WTC11 (cell line): ENCODE results near the gene P2RY12. TPM values are rescaled to one million over a fixed set of nuclear protein-coding genes. Genes with fewer than 3 reads are reported as not detected.

Experiments
- ATAC-seq: fragments of 200-7000 bp; cut with Tn5 transposase; 2 replicates; pipeline ENCODE4 v1.10.0; 2021; ENCODE audit warnings: mild to moderate bottlenecking, moderate library complexity
- CTCF ChIA-PET: fragments of 300-600 bp; sonication (Branson Sonifier 250); formaldehyde crosslinking; loops from one replicate; lab custom pipeline; 2021; ENCODE audit warnings: antibody characterized with exemption; lab: Charles Lee
- POLR2A ChIA-PET: fragments of 350-600 bp; sonication (Branson Sonifier 250); formaldehyde crosslinking; loops from one replicate; lab custom pipeline; 2021; ENCODE audit warnings: antibody characterized with exemption; lab: Charles Lee
- DNase-seq: peaks from one replicate; pipeline ENCODE4 v3.0.0; 2021; ENCODE audit warnings: low spot score
- H3K27ac Mint-ChIP-seq: 2 replicates; pipeline ENCODE4 v1.8.0; 2021; ENCODE audit warnings: mixed read lengths
- H3K27me3 Mint-ChIP-seq: 2 replicates; pipeline ENCODE4 v1.8.0; 2021; ENCODE audit warnings: low read depth, mild to moderate bottlenecking, moderate library complexity, mixed read lengths
- H3K36me3 Mint-ChIP-seq: 2 replicates; pipeline ENCODE4 v1.8.0; 2021; ENCODE audit warnings: mixed read lengths
- H3K4me1 Mint-ChIP-seq: 2 replicates; pipeline ENCODE4 v1.8.0; 2022; ENCODE audit warnings: mixed read lengths
- H3K4me3 Mint-ChIP-seq: 2 replicates; pipeline ENCODE4 v1.8.0; 2021; ENCODE audit warnings: mild to moderate bottlenecking, moderate library complexity, mixed read lengths
- H3K9me3 Mint-ChIP-seq: 2 replicates; pipeline ENCODE4 v1.8.0; 2021; ENCODE audit warnings: mixed read lengths
- ARID4B ChIP-seq: sonication (generic); formaldehyde crosslinking; IDR thresholded peaks from 2 replicates; pipeline ENCODE4 v1.8.0; 2023; ENCODE audit warnings: missing genetic modification reagents, mild to moderate bottlenecking, borderline replicate concordance
- ATF3 ChIP-seq: sonication (generic); formaldehyde crosslinking; conservative IDR thresholded peaks from 2 replicates; pipeline ENCODE4 v1.8.1; 2022; ENCODE audit warnings: mild to moderate bottlenecking, missing genetic modification reagents
- CREB1 ChIP-seq: sonication (generic); formaldehyde crosslinking; IDR thresholded peaks from 2 replicates; pipeline ENCODE4 v1.8.0; 2023; ENCODE audit warnings: mild to moderate bottlenecking, missing genetic modification reagents
- E2F1 ChIP-seq: sonication (generic); formaldehyde crosslinking; IDR thresholded peaks from 2 replicates; pipeline ENCODE4 v1.8.0; 2022; ENCODE audit warnings: mild to moderate bottlenecking, missing genetic modification reagents
- ELF4 ChIP-seq: sonication (generic); formaldehyde crosslinking; IDR thresholded peaks from 2 replicates; pipeline ENCODE4 v1.8.1; 2022; ENCODE audit warnings: low read depth, mild to moderate bottlenecking, moderate library complexity, missing genetic modification reagents
- ESRRA ChIP-seq: sonication (generic); formaldehyde crosslinking; IDR thresholded peaks from 2 replicates; pipeline ENCODE4 v1.8.1; 2022; ENCODE audit warnings: mild to moderate bottlenecking, missing genetic modification reagents, borderline replicate concordance
- HMGXB4 ChIP-seq: sonication (generic); formaldehyde crosslinking; IDR thresholded peaks from 2 replicates; pipeline ENCODE4 v1.8.1; 2023; ENCODE audit warnings: mild to moderate bottlenecking, moderate library complexity, missing genetic modification reagents
- JAZF1 ChIP-seq: fragments of 250-450 bp; sonication (Bioruptor Pico); IDR thresholded peaks from 2 replicates; pipeline ENCODE4 v1.9.0; 2021; ENCODE audit warnings: moderate library complexity, mild to moderate bottlenecking, inconsistent platforms
- MLX ChIP-seq: sonication (generic); formaldehyde crosslinking; IDR thresholded peaks from 2 replicates; pipeline ENCODE4 v1.8.1; 2023; ENCODE audit warnings: mild to moderate bottlenecking, missing genetic modification reagents, moderate library complexity
- PRDM15 ChIP-seq: sonication (generic); formaldehyde crosslinking; IDR thresholded peaks from 2 replicates; pipeline ENCODE4 v1.8.0; 2022; ENCODE audit warnings: missing genetic modification reagents
- RELA ChIP-seq: sonication (generic); formaldehyde crosslinking; IDR thresholded peaks from 2 replicates; pipeline ENCODE4 v1.8.1; 2022; ENCODE audit warnings: missing genetic modification reagents, mild to moderate bottlenecking, borderline replicate concordance
- SMAD3 ChIP-seq: sonication (generic); formaldehyde crosslinking; IDR thresholded peaks from 2 replicates; pipeline ENCODE4 v1.8.0; 2022; ENCODE audit warnings: missing genetic modification reagents, mild to moderate bottlenecking, borderline replicate concordance
- STAT6 ChIP-seq: sonication (generic); formaldehyde crosslinking; conservative IDR thresholded peaks from 2 replicates; pipeline ENCODE4 v1.8.1; 2023; ENCODE audit warnings: mild to moderate bottlenecking, low read depth, missing genetic modification reagents, moderate library complexity
- TEAD1 ChIP-seq: sonication (generic); formaldehyde crosslinking; IDR thresholded peaks from 2 replicates; pipeline ENCODE4 v1.8.0; 2022; ENCODE audit warnings: mild to moderate bottlenecking, missing genetic modification reagents
- TP53 ChIP-seq: sonication (generic); formaldehyde crosslinking; IDR thresholded peaks from 2 replicates; pipeline ENCODE4 v1.8.1; 2023; ENCODE audit warnings: mild to moderate bottlenecking, missing genetic modification reagents
- ZBTB21 ChIP-seq: sonication (generic); formaldehyde crosslinking; IDR thresholded peaks from 2 replicates; pipeline ENCODE4 v1.8.1; 2023; ENCODE audit warnings: mild to moderate bottlenecking, missing genetic modification reagents, borderline replicate concordance
- ZNF671 ChIP-seq: fragments of 250-450 bp; sonication (Bioruptor Pico); IDR thresholded peaks from 2 replicates; pipeline ENCODE4 v1.8.0; 2021; ENCODE audit warnings: mild to moderate bottlenecking
- total RNA-seq: library from RNA; stranded (reverse); gene quantifications from 3 replicates; pipeline ENCODE4 v1.2.3, GENCODE V29; 2021

P2RY12 gene
- total RNA-seq, 1 experiment from 2014 or later, result not detected

GRCh38 chr3:151297429-151297828 is 87.1 kb downstream of the P2RY12 start:
- ATAC-seq (no peak), DNase-seq (no peak)
- POLR2A ChIA-PET, result no interaction called here
- H3K4me1 Mint-ChIP-seq, result peaks cover 11% of the 10 kb centered on the region
- H3K4me3 Mint-ChIP-seq, result no peak overlapping the region
- TF ChIP-seq STAT6 (CRISPR knock-in tag) (no peak), E2F1 (CRISPR knock-in tag) (no peak), CREB1 (CRISPR knock-in tag) (no peak)
- TF ChIP-seq, all 79 proteins: peak for 0
- Mint-ChIP-seq H3K27me3 (no peaks in the 10 kb centered on the region), H3K27ac (no peak overlapping the region), H3K36me3 (no peaks in the 10 kb centered on the region), H3K9me3 (no peaks in the 10 kb centered on the region)
- CTCF ChIA-PET, result interaction anchor here (1.0 kb wide), 1 partner anchor 129 kb away, joined by 3 read pairs; no protein-coding TSS in a partner anchor

- no peak overlapping the region for H3K4me3 Mint-ChIP-seq
- ChIA-PET POLR2A (no interaction called here), CTCF (interaction anchor here (1.0 kb wide), 1 partner anchor 31 kb away, joined by 5 read pairs; no protein-coding TSS in a partner anchor)
- TF ChIP-seq ZNF671 (CRISPR knock-in tag) (no peak), PRDM15 (peak; percentile 74), TEAD1 (CRISPR knock-in tag) (no peak)
- TF ChIP-seq, all 79 proteins: peak for 1
- Mint-ChIP-seq H3K27ac (no peak overlapping the region), H3K27me3 (no peaks in the 10 kb centered on the region), H3K9me3 (no peaks in the 10 kb centered on the region), H3K4me1 (peaks cover 11% of the 10 kb centered on the region), H3K36me3 (no peaks in the 10 kb centered on the region)
- no peak for ATAC-seq
- no peak for DNase-seq
Measured at GRCh38 chr3:151296226-151296625, 88.3 kb downstream of the P2RY12 start.

GRCh38 chr3:151293127-151293526 is 91.4 kb downstream of the P2RY12 start:
- H3K4me1 Mint-ChIP-seq, result peaks cover 4% of the 10 kb centered on the region
- H3K27ac Mint-ChIP-seq, result peak overlapping the region; percentile 27; the same call in 1 of the 2 replicates
- ChIA-PET CTCF (no interaction called here), POLR2A (no interaction called here)
- H3K36me3 Mint-ChIP-seq, result no peaks in the 10 kb centered on the region
- H3K27me3 Mint-ChIP-seq, result no peaks in the 10 kb centered on the region
- H3K9me3 Mint-ChIP-seq, result no peaks in the 10 kb centered on the region
- no peak for TF ChIP-seq ARID4B (CRISPR knock-in tag)
- no peak for TF ChIP-seq RELA (CRISPR knock-in tag)
- no peak for TF ChIP-seq ESRRA (CRISPR knock-in tag)
- TF ChIP-seq ZBTB21 (CRISPR knock-in tag), result no peak
- no peak for TF ChIP-seq MLX (CRISPR knock-in tag)
- no peak for TF ChIP-seq HMGXB4 (CRISPR knock-in tag)
- no peak for TF ChIP-seq ATF3
- TF ChIP-seq JAZF1 (CRISPR knock-in tag), result no peak
- TF ChIP-seq TP53, result no peak
- TF ChIP-seq SMAD3 (CRISPR knock-in tag), result no peak
- TF ChIP-seq CREB1 (CRISPR knock-in tag), result no peak
- TF ChIP-seq ELF4 (CRISPR knock-in tag), result no peak
- DNase-seq, result no peak
- no peak for ATAC-seq
- H3K4me3 Mint-ChIP-seq, result no peak overlapping the region
